ENCODE results near the gene PPP1R18. TPM values are rescaled to one million over a fixed set of nuclear protein-coding genes. Genes with fewer than 3 reads are reported as not detected.

PPP1R18 gene
- 34.1 and 44.7 TPM in 2 replicates for total RNA-seq

DNA sequence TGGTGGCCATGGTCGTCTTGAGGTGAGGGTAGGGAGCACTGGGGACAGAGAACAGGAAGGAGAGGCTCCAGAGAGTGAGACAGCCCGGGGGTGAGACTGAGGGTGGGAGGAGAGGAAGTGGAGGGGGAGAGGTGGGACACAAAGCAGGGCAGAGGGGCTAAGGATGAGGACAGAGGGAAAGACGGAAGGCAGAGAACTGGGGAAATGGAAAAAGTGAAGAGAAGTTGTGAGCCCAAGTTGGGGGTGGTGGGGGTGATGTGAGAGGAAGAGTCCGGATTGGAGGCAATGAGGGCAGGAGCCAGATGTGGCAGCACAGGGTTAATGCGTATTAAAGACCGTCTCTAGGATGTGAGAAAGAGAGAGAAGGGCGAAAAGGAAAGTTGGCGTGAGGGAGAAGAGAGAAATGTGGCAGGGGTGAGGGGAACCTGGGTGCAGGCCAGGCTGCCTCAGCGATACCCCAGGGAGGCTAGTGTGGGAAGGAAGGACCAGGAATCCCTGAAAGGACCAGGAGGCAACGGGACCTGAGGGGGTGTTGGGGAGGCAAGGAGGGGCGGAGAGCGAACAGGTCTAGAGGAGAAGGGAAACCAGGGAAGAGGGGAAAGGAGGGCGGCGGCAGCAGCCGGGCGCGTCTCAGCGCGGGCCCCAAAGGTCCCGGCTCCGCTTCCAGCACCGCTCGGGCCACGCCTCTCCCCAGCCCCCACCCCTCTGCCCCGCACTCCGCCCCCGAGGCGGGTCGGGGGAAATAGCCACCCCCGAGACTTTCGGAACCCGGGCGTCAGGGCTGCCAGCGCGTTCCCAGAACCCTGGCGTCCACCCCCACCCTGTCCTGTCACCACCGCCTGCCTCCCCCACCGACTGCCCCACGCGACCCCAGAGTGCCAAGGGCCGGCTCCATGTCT, at the start of gene PPP1R18:
Gene PPP1R18 (minus strand): TSS at position 637 of the 899 bp plus-strand sequence. CDS start 627 bp downstream, at position 10.

DNA sequence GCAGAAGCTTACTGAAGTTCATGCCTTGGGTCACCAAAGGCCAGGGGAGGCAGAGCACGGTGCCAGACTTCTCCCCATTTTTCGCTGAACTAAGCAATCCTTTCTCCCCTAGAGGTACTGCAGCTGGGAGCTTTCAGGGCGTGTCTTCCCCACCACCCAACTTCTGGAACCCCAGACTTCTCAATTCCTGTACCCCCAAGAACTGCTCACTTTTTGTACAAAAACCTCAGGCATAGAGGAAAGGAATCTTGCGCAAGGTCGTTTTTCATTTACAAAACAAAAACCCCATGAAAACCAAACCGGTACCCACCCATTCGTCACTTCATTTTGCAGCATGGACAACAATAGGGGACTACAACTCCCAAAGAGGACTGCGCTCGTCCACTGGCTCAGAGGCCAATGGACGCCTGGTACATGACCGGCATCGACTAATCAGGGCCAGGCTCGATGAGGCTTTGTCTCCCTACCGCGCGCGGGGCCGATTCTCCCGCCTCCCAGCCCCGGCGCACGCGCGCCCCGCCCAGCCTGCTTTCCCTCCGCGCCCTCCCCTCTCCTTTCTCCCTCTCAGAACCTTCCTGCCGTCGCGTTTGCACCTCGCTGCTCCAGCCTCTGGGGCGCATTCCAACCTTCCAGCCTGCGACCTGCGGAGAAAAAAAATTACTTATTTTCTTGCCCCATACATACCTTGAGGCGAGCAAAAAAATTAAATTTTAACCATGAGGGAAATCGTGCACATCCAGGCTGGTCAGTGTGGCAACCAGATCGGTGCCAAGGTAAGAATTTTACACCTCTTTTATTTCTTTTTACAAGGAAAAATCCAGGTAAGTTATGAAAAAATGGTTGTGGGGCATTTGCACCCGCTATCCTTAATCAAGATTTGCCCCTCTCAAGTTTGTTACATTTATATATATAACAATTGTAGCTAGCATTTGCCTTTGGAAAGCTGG, 33.6 kb upstream of the PPP1R18 start, which contains the start of gene TUBB:
Gene TUBB (plus strand): TSS at position 562 of the 947 bp plus-strand sequence. CDS start 155 bp downstream, at position 717.

GRCh38 chr6:30717129-30717844, 30.8 kb upstream of the PPP1R18 start, which contains the start of gene MDC1:
Gene MDC1 (minus strand): TSS chr6:30717281. CDS start chr6:30715175, 2,106 bp downstream.

GRCh38 chr6:30690403-30691207, 4.2 kb upstream of the PPP1R18 start, which contains the start of gene NRM:
Gene NRM (minus strand): TSS chr6:30690984. CDS start chr6:30690974, 10 bp downstream.

DNA sequence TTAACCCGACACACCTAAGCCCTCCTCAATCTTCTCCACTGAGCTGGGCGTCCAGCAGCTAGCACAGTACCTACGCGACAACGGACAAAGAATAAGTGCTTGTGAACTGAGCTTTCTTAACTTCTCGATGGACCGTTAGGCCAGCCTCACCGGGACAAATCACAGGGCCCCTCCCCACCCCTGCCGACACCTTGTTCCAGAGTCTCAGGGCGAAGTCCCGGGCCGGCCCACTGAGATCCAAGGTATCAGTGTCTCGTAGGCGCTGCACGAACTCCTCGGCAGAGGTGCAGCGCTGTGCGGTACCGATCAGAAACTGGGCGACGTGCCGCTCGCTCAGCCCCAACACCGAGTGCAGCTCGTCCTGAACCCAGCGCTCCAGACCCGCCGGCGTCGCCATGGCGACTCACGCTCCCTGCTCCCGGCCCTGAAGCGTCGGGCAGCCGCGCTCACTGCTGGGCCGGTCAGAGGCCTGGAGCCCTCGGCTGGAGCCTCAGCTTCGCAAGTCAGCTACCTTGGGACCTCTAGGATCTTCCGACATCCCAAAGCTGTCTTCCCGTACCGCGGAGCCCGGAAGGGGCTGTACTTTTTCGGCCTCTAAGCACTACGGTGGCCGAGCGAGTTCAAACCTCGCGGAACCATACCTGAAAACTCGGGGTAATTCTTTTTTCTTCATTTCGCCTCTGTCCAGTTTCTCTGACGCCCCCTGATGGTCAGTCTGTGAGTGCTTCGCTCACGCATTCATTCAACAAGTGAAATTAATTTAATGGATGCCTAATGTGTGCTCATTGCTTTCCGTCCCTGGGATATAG, 13.8 kb downstream of the PPP1R18 start, which contains the start of gene DHX16:
Gene DHX16 (minus strand): TSS at position 562 of the 809 bp plus-strand sequence. CDS start 165 bp downstream, at position 397.

DNA sequence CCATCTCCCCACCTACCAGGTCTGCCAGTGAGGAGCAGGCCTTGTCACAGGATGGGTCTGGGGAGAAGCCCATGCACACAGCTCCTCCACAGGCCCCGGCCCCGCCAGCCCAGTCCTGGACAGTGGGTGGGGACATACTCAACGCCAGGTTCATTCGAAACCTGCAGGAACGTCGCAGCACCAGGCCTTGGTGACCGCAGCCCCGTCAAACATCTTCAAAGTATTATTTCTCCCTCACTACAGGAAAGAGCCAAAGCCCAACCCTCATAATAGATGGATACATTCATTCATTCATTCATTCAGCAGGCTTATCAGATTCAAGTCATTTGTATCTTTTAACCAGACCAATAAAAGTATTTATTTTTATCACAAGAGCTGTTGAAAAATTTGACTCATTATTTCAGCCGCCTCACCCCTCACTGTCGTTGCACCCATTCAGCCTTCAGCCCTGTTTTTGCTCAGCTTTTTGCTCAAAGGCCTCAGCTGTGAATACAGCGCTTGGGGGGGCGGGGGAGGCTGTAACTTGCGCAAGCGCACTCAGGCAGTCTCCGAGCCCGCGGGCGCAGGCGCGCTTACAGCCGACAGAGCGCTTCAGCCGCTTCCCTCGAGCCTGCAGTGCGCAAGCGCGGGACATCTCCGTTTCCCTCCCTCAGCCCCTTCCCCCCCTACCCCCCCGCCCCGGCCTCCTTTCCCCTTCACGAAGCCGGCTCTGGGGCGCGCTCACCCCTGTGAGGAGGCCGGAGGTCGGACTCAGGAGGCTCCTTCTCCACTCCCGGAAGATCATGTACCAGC, 39.8 kb downstream of the PPP1R18 start, which contains the start of gene C6orf136:
Gene C6orf136 (plus strand): TSS at position 684 of the 792 bp plus-strand sequence. CDS start 99 bp downstream, at position 783.

DNA sequence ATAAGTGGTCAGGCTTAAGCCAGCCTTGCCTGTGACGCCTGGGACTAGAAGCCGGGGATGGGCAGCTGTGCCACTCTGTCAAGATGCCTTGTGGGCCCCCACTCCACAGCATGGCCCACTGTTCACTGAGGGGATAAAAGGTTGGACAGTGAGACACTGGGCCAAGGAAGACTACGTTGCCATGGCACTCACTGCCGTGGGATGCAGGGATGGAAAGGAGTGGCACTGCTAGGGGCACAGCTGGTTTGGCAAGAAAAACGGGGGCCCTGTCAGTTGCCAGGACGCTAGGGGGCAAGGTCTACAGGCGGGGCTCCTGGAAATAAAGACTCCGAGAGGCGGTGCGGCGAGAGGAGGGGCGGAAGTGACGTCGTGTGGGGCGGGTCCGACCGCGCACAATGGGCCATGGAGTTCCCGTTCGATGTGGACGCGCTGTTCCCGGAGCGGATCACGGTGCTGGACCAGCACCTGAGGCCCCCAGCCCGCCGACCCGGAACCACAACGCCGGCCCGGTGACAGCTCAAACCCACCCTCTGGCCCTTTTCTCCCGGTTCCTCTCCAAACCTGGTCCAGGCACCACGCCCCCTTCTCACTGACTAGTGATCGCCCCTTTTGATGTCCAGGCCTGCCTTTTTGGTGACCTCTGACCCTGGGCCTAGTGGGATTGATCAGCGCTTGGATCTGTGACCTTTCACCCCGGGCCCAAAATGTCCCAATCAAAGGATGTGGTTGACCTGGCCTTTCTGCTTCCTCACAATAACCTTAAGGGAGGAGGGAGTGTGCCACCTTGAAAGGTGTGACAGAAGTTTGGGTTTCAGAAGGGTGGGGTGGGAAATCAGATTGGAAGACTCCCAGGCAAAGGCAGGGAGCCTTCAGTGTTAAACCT, 59.7 kb downstream of the PPP1R18 start, which contains the start of gene ATAT1:
Gene ATAT1 (plus strand): TSS at position 391 of the 883 bp plus-strand sequence.

Other genes starting within 250 kb of the PPP1R18 start
- gene HLA-E, start 197.1 kb downstream of the PPP1R18 start, total RNA-seq: 130 and 131 TPM in 2 replicates
- gene GNL1, start 130.2 kb downstream of the PPP1R18 start, total RNA-seq: 36.1 and 49.5 TPM in 2 replicates
- gene PRR3, start 129.3 kb downstream of the PPP1R18 start, total RNA-seq: 2.9 and 8.5 TPM in 2 replicates
- gene ABCF1, start 115.2 kb downstream of the PPP1R18 start, total RNA-seq: 43.1 and 44.7 TPM in 2 replicates
- 16.3 and 29.3 TPM in 2 replicates for gene PPP1R10, start 69.4 kb downstream of the PPP1R18 start, total RNA-seq
- 46.5 and 60.3 TPM in 2 replicates for gene MRPS18B, start 68.8 kb downstream of the PPP1R18 start, total RNA-seq
- gene ATAT1, start 59.8 kb downstream of the PPP1R18 start, total RNA-seq: 4.6 and 5.3 TPM in 2 replicates
- gene C6orf136, start 39.5 kb downstream of the PPP1R18 start, total RNA-seq: 10.2 and 10.6 TPM in 2 replicates
- gene DHX16, start 13.6 kb downstream of the PPP1R18 start, total RNA-seq: 25.9 and 36.0 TPM in 2 replicates
- gene NRM, start 4.3 kb upstream of the PPP1R18 start, total RNA-seq: 7.4 and 13.3 TPM in 2 replicates
- gene MDC1, start 30.6 kb upstream of the PPP1R18 start, total RNA-seq: 13.8 and 15.9 TPM in 2 replicates
- 601 and 896 TPM in 2 replicates for gene TUBB, start 33.7 kb upstream of the PPP1R18 start, total RNA-seq
- 32.4 and 36.5 TPM in 2 replicates for gene FLOT1, start 56.0 kb upstream of the PPP1R18 start, total RNA-seq
- 285 and 337 TPM in 2 replicates for gene IER3, start 57.9 kb upstream of the PPP1R18 start, total RNA-seq
- 227 and 243 TPM in 2 replicates for gene DDR1, start 197.9 kb upstream of the PPP1R18 start, total RNA-seq
- gene GTF2H4, start 221.6 kb upstream of the PPP1R18 start, total RNA-seq: 12.6 and 15.9 TPM in 2 replicates
- 17.5 and 23.5 TPM in 2 replicates for gene VARS2, start 227.6 kb upstream of the PPP1R18 start, total RNA-seq
- not detected in 2 replicates for gene SFTA2, start 245.5 kb upstream of the PPP1R18 start, total RNA-seq